Activated T-helper 1 cell treated with anti-CD3 and anti-CD28 coated beads, Interleukin-12 subunit alpha, Interleukin-12 subunit beta, Interleukin-2, Interleukin-4 antibody, amounts not matched to agents 30 ng/mL and 10 ng/mL and 1 ng/mL, durations not matched to agents 14 hours and 24 hours and 36 hours (primary cell): ENCODE data around the gene APBB3. TPM values are rescaled to one million over a fixed set of nuclear protein-coding genes. Genes with fewer than 3 reads are reported as not detected.

Experiments used
- DNase-seq: peaks from one replicate; pipeline ENCODE4 v3.0.0; 2021; ENCODE audit warnings: low spot score
- H3K27ac Mint-ChIP-seq: one replicate; pipeline ENCODE4 v1.8.0; 2021; ENCODE audit warnings: mild to moderate bottlenecking, mixed read lengths
- H3K27me3 Mint-ChIP-seq: one replicate; pipeline ENCODE4 v1.8.0; 2022; ENCODE audit warnings: mild to moderate bottlenecking, moderate library complexity, mixed read lengths; ENCODE audit not compliant: insufficient read depth
- H3K36me3 Mint-ChIP-seq: one replicate; pipeline ENCODE4 v1.8.0; 2021; ENCODE audit warnings: low read depth, mixed read lengths
- H3K4me1 Mint-ChIP-seq: one replicate; pipeline ENCODE4 v1.8.0; 2021; ENCODE audit warnings: low read depth, mixed read lengths
- H3K4me3 Mint-ChIP-seq: one replicate; pipeline ENCODE4 v1.8.0; 2021; ENCODE audit warnings: mild to moderate bottlenecking, moderate library complexity, mixed read lengths
- H3K9me3 Mint-ChIP-seq: one replicate; pipeline ENCODE4 v1.8.0; 2021; ENCODE audit warnings: mixed read lengths
- intact Hi-C: fragments of 100-400 bp; cut with micrococcal nuclease; formaldehyde crosslinking; loops from one replicate; pipeline ENCODE4 v1.15.1; 2024
- total RNA-seq: library from RNA; stranded (reverse); gene quantifications from 2 replicates; pipeline ENCODE4 v1.2.3, GENCODE V29; 2022

The APBB3 gene
- total RNA-seq, 1 donor from 2014 or later, result 17.2 TPM

DNA sequence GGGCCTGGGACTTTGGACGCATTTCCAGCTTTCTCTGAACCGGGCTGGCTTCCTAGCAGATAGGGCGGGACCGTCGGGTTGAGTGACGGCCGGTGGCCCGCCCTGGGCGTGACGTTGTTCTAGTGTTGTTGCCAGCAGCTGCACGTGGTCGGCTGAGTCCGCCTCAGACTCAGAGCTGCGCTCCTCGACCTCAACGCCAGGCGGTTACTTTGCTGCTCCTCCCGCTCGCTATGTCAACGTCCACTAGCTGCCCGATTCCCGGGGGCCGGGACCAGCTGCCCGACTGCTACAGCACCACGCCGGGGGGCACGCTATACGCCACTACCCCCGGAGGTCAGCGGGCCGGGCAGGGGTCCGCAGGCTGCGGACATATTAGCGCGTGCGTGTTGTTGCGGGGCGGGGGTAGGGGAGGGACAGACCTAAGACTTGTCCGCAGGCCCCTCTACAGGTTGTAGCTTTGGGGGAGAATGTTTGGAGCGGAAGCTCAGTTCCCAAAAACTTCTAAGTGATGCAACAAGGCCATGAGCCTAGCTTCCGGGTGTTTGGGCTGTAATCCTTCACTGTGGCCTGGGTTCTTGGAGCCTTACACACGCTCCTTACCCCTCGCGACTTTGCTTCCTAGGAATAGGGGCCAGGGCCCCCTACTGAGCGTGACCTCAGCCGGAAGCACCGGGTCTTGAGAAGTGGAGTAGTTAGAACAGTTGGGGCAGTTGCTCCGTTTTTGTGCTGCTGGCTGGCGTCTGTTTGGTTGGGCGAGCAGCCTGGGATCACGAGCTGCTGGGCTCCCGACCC is 16.7 kb downstream of the APBB3 start, which contains the start of gene EIF4EBP3:
EIF4EBP3 (plus strand) TSS at position 155 of the 792 bp plus-strand sequence; CDS start at position 231, 76 bp downstream.
- peak; percentile 81 for DNase-seq
- Mint-ChIP-seq H3K36me3 (peaks cover 33% of the 10 kb centered on the region), H3K27ac (peak within 1 kb of the TSS; percentile 82), H3K4me1 (peaks cover 48% of the 10 kb centered on the region), H3K4me3 (peak within 1 kb of the TSS; percentile 80), H3K27me3 (no peaks in the 10 kb centered on the region), H3K9me3 (no peaks in the 10 kb centered on the region)
- intact Hi-C loops, result loop anchor here (1.0 to 5.0 kb wide), 8 partner anchors 10 to 1810 kb away; partner anchors contain the start of genes ANKHD1, APBB3, IK and NDUFA2

DNA sequence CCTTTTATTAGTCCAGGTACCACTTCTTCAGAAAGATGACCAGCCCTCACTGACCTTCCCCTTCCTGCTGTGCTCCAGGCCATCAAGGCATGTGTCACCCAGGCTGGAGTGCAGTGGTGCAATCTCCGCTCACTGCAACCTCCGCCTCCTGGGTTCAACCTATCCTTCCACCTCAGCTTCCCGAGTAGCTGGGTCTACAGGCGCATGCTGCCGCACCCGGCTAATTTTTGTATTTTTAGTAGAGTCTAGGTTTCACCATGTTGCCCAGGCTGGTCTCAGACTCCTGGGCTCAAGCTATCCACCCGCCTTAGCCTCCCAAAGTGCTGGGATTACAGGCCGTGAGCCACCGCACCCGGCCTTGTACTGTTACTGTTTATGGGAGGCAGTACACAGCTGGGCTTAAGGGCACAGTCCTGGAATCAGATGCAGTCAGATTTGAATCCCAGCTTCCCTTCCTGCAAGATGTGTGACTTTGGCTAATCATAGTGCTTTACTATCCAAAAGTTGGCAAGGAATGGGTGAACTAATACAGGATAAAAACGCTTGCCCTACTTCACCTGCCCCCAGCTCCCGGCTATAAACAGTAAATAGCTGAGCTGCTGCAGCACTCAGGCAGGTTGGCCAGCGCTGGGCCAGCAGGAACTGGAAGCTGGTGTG is 17.4 kb downstream of the APBB3 start:
- H3K9me3 Mint-ChIP-seq, result no peaks in the 10 kb centered on the region
- DNase-seq, result no peak
- peaks cover 47% of the 10 kb centered on the region for H3K4me1 Mint-ChIP-seq
- peak overlapping the region; percentile 80 for H3K4me3 Mint-ChIP-seq
- intact Hi-C loops, result loop anchor here (1.0 to 5.0 kb wide), 8 partner anchors 10 to 1810 kb away; partner anchors contain the start of genes ANKHD1, APBB3, IK and NDUFA2
- H3K27ac Mint-ChIP-seq, result peak overlapping the region; percentile 82
- peaks cover 34% of the 10 kb centered on the region for H3K36me3 Mint-ChIP-seq
- H3K27me3 Mint-ChIP-seq, result no peaks in the 10 kb centered on the region

DNA sequence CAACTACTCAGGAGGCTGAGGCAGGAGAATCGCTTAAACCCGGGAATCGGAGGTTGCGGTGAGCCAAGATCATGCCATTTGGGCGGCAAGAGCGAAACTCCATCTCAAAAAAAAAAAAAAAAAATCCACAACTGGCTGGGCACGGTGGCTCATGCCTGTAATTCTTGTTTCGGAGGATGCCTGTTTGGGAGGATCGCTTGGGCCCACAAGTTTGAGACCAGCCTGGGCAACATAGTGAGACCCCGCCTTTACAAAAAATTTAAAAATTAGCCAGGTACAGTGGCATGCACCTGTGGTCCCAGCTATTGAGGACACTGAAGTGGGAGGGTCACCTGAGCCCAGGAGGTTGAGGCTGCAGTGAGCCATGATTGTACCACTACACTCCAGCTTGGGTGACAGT is 18.8 kb downstream of the APBB3 start:
- peaks cover 35% of the 10 kb centered on the region for H3K4me1 Mint-ChIP-seq
- H3K4me3 Mint-ChIP-seq, result no peak overlapping the region
- no peaks in the 10 kb centered on the region for H3K9me3 Mint-ChIP-seq
- H3K36me3 Mint-ChIP-seq, result peaks cover 33% of the 10 kb centered on the region
- no peaks in the 10 kb centered on the region for H3K27me3 Mint-ChIP-seq
- H3K27ac Mint-ChIP-seq, result no peak overlapping the region
- DNase-seq, result no peak
- intact Hi-C loops, result loop anchor here (5.0 kb wide), 1 partner anchor 1812 kb away; no protein-coding TSS in a partner anchor

DNA sequence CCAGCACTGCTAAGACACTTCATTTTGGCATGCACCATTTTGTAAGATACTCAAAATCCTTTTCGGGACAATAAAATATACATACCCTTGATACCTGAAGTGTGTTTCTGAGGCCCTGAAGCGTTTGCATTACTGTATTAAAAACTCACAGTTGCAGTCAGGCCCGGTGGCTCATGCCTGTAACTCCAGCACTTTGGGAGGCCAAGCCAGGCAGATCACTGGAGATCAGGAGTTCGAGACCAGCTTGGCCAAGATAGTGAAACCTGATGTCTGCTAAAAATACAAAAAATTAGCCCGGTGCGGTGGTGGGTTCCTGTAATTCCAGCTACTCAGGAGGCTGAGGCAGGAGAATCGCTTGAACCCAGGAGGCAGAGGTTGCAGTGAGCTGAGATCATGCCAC is 19.4 kb downstream of the APBB3 start:
- H3K27me3 Mint-ChIP-seq, result no peaks in the 10 kb centered on the region
- intact Hi-C loops, result loop anchor here (5.0 kb wide), 1 partner anchor 1812 kb away; no protein-coding TSS in a partner anchor
- no peaks in the 10 kb centered on the region for H3K9me3 Mint-ChIP-seq
- H3K4me1 Mint-ChIP-seq, result peaks cover 29% of the 10 kb centered on the region
- no peak for DNase-seq
- peaks cover 31% of the 10 kb centered on the region for H3K36me3 Mint-ChIP-seq
- H3K4me3 Mint-ChIP-seq, result no peak overlapping the region
- no peak overlapping the region for H3K27ac Mint-ChIP-seq

DNA sequence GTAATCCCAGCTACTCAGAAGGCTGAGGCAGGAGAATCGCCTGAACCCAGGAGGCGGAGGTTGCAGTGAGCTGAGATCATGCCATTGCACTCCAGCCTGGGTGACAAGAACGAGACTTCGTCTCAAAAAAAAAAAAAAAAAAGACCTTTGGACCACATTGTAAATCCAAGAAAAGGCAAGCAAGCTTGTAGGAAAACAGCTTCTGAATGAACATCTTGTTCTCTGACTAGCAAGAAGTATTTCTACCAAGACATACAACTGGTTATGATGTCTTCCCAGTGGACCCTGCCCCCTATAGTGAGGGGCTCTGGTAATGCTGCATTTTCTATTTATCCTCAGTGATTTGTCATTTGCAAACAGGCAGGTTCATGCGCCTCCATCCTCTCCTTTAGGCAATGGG is 21.4 kb downstream of the APBB3 start:
- Mint-ChIP-seq H3K27ac (no peak overlapping the region), H3K9me3 (no peaks in the 10 kb centered on the region), H3K4me3 (no peak overlapping the region), H3K36me3 (peaks cover 38% of the 10 kb centered on the region), H3K27me3 (no peaks in the 10 kb centered on the region), H3K4me1 (peaks cover 9% of the 10 kb centered on the region)
- no peak for DNase-seq
- intact Hi-C loops, result no loop called here

DNA sequence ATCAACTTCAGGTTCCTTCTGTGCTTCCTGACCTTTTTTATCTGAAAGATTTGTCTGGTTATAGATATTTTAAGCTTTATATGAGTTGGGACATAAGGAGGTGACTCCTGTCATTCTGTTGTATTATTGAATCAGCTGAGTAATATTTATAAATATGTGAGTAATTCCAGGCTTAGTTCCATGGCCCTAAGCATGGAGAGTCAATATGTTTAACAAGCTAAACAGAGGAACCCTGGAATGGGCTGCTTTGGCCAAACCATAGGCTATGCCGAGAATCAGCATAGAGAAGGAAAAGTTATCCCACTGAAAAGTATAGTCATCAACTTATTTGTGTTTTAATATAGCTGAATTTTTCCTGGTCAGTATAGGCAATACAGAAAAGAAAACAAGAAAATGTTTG is 24.2 kb downstream of the APBB3 start:
- Mint-ChIP-seq H3K36me3 (peaks cover 48% of the 10 kb centered on the region), H3K9me3 (no peaks in the 10 kb centered on the region)

DNA sequence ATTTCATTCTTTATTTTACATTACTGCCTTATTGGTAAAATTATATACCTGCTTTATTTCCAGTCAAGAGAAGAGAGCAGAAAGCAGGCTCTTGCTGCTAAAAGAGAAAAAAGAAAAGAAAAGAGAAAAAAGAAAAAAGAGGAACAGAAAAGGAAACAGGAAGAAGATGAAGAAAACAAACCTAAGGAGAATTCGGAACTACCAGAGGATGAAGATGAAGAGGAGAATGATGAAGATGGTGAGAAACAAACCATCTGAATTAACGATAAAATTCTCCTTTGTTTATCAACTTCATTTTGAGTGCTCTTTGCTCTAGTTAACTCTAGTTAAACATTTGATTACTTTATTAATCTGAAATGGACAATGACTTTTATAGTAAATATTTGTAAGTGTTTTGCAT is 40.4 kb downstream of the APBB3 start:
- Mint-ChIP-seq H3K4me3 (no peak overlapping the region), H3K36me3 (peaks cover 28% of the 10 kb centered on the region)

More for the DNA sequence above, 24.2 kb downstream of the APBB3 start:
- no peak overlapping the region for H3K27ac Mint-ChIP-seq
- H3K27me3 Mint-ChIP-seq, result no peaks in the 10 kb centered on the region
- intact Hi-C loops, result no loop called here
- no peaks in the 10 kb centered on the region for H3K4me1 Mint-ChIP-seq
- no peak overlapping the region for H3K4me3 Mint-ChIP-seq
- no peak for DNase-seq

DNA sequence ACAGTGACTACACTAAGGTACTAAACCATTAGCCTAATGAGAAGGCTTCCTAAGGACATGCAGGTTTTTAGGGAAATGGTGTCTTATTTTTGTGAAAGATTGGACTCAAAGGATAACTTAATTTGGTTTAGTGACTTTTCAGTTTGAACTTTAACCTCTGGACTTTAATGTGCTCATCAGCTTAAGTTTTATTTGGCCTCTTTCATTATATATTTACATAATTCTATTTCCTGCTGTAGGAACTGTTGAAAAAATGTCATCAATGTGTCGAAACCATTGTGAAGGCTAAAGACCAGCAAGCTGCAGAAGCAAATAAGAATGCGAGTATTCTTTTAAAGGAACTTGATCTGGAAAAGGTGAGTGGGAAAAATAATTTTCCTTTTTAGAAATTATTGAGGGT is 51.3 kb downstream of the APBB3 start:
- Mint-ChIP-seq H3K27me3 (no peaks in the 10 kb centered on the region), H3K4me3 (no peak overlapping the region), H3K36me3 (peaks cover 55% of the 10 kb centered on the region), H3K9me3 (no peaks in the 10 kb centered on the region), H3K27ac (no peak overlapping the region), H3K4me1 (no peaks in the 10 kb centered on the region)
- intact Hi-C loops, result no loop called here
- DNase-seq, result no peak

More for the DNA sequence above, 40.4 kb downstream of the APBB3 start:
- H3K27ac Mint-ChIP-seq, result no peak overlapping the region
- intact Hi-C loops, result no loop called here
- H3K9me3 Mint-ChIP-seq, result no peaks in the 10 kb centered on the region
- DNase-seq, result no peak
- no peaks in the 10 kb centered on the region for H3K4me1 Mint-ChIP-seq
- H3K27me3 Mint-ChIP-seq, result no peaks in the 10 kb centered on the region

DNA sequence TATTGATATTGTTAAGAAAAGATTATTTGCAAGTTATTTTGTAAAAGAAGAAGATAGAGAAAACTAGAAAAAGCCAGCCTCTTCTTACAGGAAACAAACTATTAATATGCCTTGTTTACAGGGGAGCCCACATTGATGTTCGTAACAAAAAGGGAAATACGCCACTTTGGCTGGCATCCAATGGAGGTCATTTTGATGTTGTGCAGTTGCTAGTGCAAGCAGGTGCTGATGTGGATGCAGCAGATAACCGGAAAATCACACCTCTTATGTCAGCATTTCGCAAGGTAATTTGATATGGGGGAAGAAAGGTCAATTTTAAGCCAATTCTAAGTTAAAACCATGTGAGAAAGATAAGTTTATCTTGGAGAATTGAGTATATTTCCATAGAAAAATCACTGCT is 54.5 kb downstream of the APBB3 start:
- DNase-seq, result no peak
- H3K27me3 Mint-ChIP-seq, result no peaks in the 10 kb centered on the region
- no peaks in the 10 kb centered on the region for H3K9me3 Mint-ChIP-seq
- H3K27ac Mint-ChIP-seq, result no peak overlapping the region
- no peak overlapping the region for H3K4me3 Mint-ChIP-seq
- H3K36me3 Mint-ChIP-seq, result peaks cover 47% of the 10 kb centered on the region
- H3K4me1 Mint-ChIP-seq, result no peaks in the 10 kb centered on the region
- intact Hi-C loops, result loop anchor here (2.0 kb wide), 1 partner anchor 13 kb away; no protein-coding TSS in a partner anchor

Other genes starting within 250 kb of the APBB3 start
- gene HBEGF, start 218.0 kb downstream of the APBB3 start, total RNA-seq, result 28.5 and 28.9 TPM in 2 replicates
- not detected in 2 replicates for gene SLC4A9, start 204.4 kb downstream of the APBB3 start, total RNA-seq
- 121 and 123 TPM in 2 replicates for gene ANKHD1, start 162.8 kb downstream of the APBB3 start, total RNA-seq
- gene EIF4EBP3, start 16.9 kb downstream of the APBB3 start, total RNA-seq, result 12.7 and 16.1 TPM in 2 replicates
- gene SRA1, start 7.1 kb downstream of the APBB3 start, total RNA-seq, result 55.6 and 59.2 TPM in 2 replicates
- gene SLC35A4, start 230 bp upstream of the APBB3 start, total RNA-seq, result 94.3 and 107 TPM in 2 replicates
- gene CD14, start 68.6 kb upstream of the APBB3 start, total RNA-seq, result 0.29 and 0.62 TPM in 2 replicates
- gene TMCO6, start 74.9 kb upstream of the APBB3 start, total RNA-seq, result 43.2 and 43.6 TPM in 2 replicates
- gene NDUFA2, start 83.0 kb upstream of the APBB3 start, total RNA-seq, result 63.4 and 63.8 TPM in 2 replicates
- 115 and 118 TPM in 2 replicates for gene IK, start 83.2 kb upstream of the APBB3 start, total RNA-seq
- 42.7 and 43.2 TPM in 2 replicates for gene WDR55, start 100.3 kb upstream of the APBB3 start, total RNA-seq
- gene DND1, start 109.0 kb upstream of the APBB3 start, total RNA-seq, result 3.3 and 4.1 TPM in 2 replicates
- 112 and 114 TPM in 2 replicates for gene HARS1, start 126.8 kb upstream of the APBB3 start, total RNA-seq
- 31.2 and 32.7 TPM in 2 replicates for gene HARS2, start 126.9 kb upstream of the APBB3 start, total RNA-seq
- 68.0 and 71.2 TPM in 2 replicates for gene ZMAT2, start 135.8 kb upstream of the APBB3 start, total RNA-seq
- gene PCDHA1, start 221.5 kb upstream of the APBB3 start, total RNA-seq, result not detected in 2 replicates
- not detected in 2 replicates for gene PCDHA2, start 230.3 kb upstream of the APBB3 start, total RNA-seq
- not detected in 2 replicates for gene PCDHA3, start 236.5 kb upstream of the APBB3 start, total RNA-seq
- not detected in 2 replicates for gene PCDHA4, start 242.5 kb upstream of the APBB3 start, total RNA-seq